Activated T-cell treated with anti-CD3 and anti-CD28 coated beads, Interleukin-2, amount 50 U/mL, for 4 hours (primary cell): ENCODE data around the gene CDH4. TPM values are rescaled to one million over a fixed set of nuclear protein-coding genes. Genes with fewer than 3 reads are reported as not detected.

Source experiments
- ATAC-seq, 2 donors: fragments of 200-7000 bp; cut with Tn5 transposase; one replicate each; pipeline ENCODE4 v1.10.0; 2021
- DNase-seq: peaks from one replicate; pipeline ENCODE4 v3.0.0-alpha.2; 2020
- H3K27me3 Mint-ChIP-seq: one replicate; pipeline ENCODE4 v1.8.0; 2021; ENCODE audit warnings: low read depth, mixed read lengths
- H3K36me3 Mint-ChIP-seq: one replicate; pipeline ENCODE4 v1.8.0; 2022; ENCODE audit warnings: mixed read lengths; ENCODE audit not compliant: insufficient read depth
- H3K4me1 Mint-ChIP-seq: one replicate; pipeline ENCODE4 v1.8.0; 2021; ENCODE audit warnings: low read depth, mixed read lengths
- H3K4me3 Mint-ChIP-seq: one replicate; pipeline ENCODE4 v1.8.0; 2021; ENCODE audit warnings: mild to moderate bottlenecking, moderate library complexity, mixed read lengths
- H3K9me3 Mint-ChIP-seq: one replicate; pipeline ENCODE4 v1.8.0; 2021; ENCODE audit warnings: mixed read lengths
- total RNA-seq, 3 donors: library from RNA; stranded (reverse); gene quantifications; one replicate each; pipeline ENCODE4 v1.2.1, GENCODE V29; 2021

CDH4 gene
- total RNA-seq, 3 donors from 2014 or later: 0.10 TPM; not detected in 2

GRCh38 chr20:61310954-61311353 lies 58.9 kb downstream of the CDH4 start:
- no peaks in the 10 kb centered on the region for H3K36me3 Mint-ChIP-seq
- no peaks in the 10 kb centered on the region for H3K27me3 Mint-ChIP-seq
- no peaks in the 10 kb centered on the region for H3K9me3 Mint-ChIP-seq
- no peak for DNase-seq
- H3K4me3 Mint-ChIP-seq: no peak overlapping the region
- ATAC-seq: no peak
- H3K4me1 Mint-ChIP-seq: no peaks in the 10 kb centered on the region

GRCh38 chr20:61311656-61312387 lies 59.8 kb downstream of the CDH4 start:
- H3K4me1 Mint-ChIP-seq: no peaks in the 10 kb centered on the region
- H3K4me3 Mint-ChIP-seq: no peak overlapping the region
- DNase-seq (no peak), ATAC-seq (no peak)
- H3K9me3 Mint-ChIP-seq: no peaks in the 10 kb centered on the region
- H3K27me3 Mint-ChIP-seq: no peaks in the 10 kb centered on the region
- H3K36me3 Mint-ChIP-seq: no peaks in the 10 kb centered on the region

GRCh38 chr20:61312925-61313324 lies 60.9 kb downstream of the CDH4 start:
- no peak for DNase-seq
- H3K9me3 Mint-ChIP-seq: no peaks in the 10 kb centered on the region

GRCh38 chr20:61313396-61313795 lies 61.3 kb downstream of the CDH4 start:
- Mint-ChIP-seq H3K4me1 (no peaks in the 10 kb centered on the region), H3K36me3 (no peaks in the 10 kb centered on the region), H3K27me3 (no peaks in the 10 kb centered on the region), H3K4me3 (no peak overlapping the region), H3K9me3 (no peaks in the 10 kb centered on the region)
- ATAC-seq (no peak), DNase-seq (no peak)

More at GRCh38 chr20:61312925-61313324, 60.9 kb downstream of the CDH4 start:
- Mint-ChIP-seq H3K27me3 (no peaks in the 10 kb centered on the region), H3K4me1 (no peaks in the 10 kb centered on the region), H3K36me3 (no peaks in the 10 kb centered on the region), H3K4me3 (no peak overlapping the region)
- ATAC-seq: no peak

GRCh38 chr20:61314326-61315010 lies 62.4 kb downstream of the CDH4 start:
- Mint-ChIP-seq H3K36me3 (no peaks in the 10 kb centered on the region), H3K4me1 (no peaks in the 10 kb centered on the region), H3K9me3 (no peaks in the 10 kb centered on the region), H3K4me3 (no peak overlapping the region), H3K27me3 (no peaks in the 10 kb centered on the region)
- ATAC-seq (no peak), DNase-seq (no peak)

- no peak for DNase-seq
- no peaks in the 10 kb centered on the region for H3K4me1 Mint-ChIP-seq
- no peaks in the 10 kb centered on the region for H3K36me3 Mint-ChIP-seq
- H3K27me3 Mint-ChIP-seq: no peaks in the 10 kb centered on the region
- ATAC-seq: no peak
- H3K9me3 Mint-ChIP-seq: no peaks in the 10 kb centered on the region
- H3K4me3 Mint-ChIP-seq: no peak overlapping the region
Measured at GRCh38 chr20:61315319-61315718, 63.3 kb downstream of the CDH4 start.

- H3K9me3 Mint-ChIP-seq: no peaks in the 10 kb centered on the region
- no peaks in the 10 kb centered on the region for H3K4me1 Mint-ChIP-seq
- no peaks in the 10 kb centered on the region for H3K36me3 Mint-ChIP-seq
- H3K4me3 Mint-ChIP-seq: no peak overlapping the region
- no peaks in the 10 kb centered on the region for H3K27me3 Mint-ChIP-seq
- DNase-seq: no peak
- no peak for ATAC-seq
Measured at GRCh38 chr20:61316346-61316745, 64.3 kb downstream of the CDH4 start.

GRCh38 chr20:61317966-61318530 lies 66.0 kb downstream of the CDH4 start:
- DNase-seq: no peak
- no peak overlapping the region for H3K4me3 Mint-ChIP-seq
- H3K36me3 Mint-ChIP-seq: no peaks in the 10 kb centered on the region
- H3K27me3 Mint-ChIP-seq: no peaks in the 10 kb centered on the region
- no peaks in the 10 kb centered on the region for H3K4me1 Mint-ChIP-seq
- ATAC-seq: no peak
- H3K9me3 Mint-ChIP-seq: no peaks in the 10 kb centered on the region

GRCh38 chr20:61320691-61321425 lies 68.8 kb downstream of the CDH4 start:
- Mint-ChIP-seq H3K4me1 (no peaks in the 10 kb centered on the region), H3K27me3 (no peaks in the 10 kb centered on the region), H3K4me3 (no peak overlapping the region), H3K36me3 (no peaks in the 10 kb centered on the region), H3K9me3 (no peaks in the 10 kb centered on the region)
- DNase-seq (no peak), ATAC-seq (no peak)

- no peak overlapping the region for H3K4me3 Mint-ChIP-seq
- H3K27me3 Mint-ChIP-seq: no peaks in the 10 kb centered on the region
- DNase-seq: no peak
- no peaks in the 10 kb centered on the region for H3K36me3 Mint-ChIP-seq
- no peaks in the 10 kb centered on the region for H3K4me1 Mint-ChIP-seq
- no peaks in the 10 kb centered on the region for H3K9me3 Mint-ChIP-seq
- ATAC-seq: no peak
Measured at GRCh38 chr20:61321481-61321880, 69.4 kb downstream of the CDH4 start.

GRCh38 chr20:61322151-61322865 lies 70.2 kb downstream of the CDH4 start:
- Mint-ChIP-seq H3K4me1 (no peaks in the 10 kb centered on the region), H3K36me3 (no peaks in the 10 kb centered on the region), H3K9me3 (no peaks in the 10 kb centered on the region), H3K4me3 (no peak overlapping the region), H3K27me3 (no peaks in the 10 kb centered on the region)
- no peak for DNase-seq
- no peak for ATAC-seq

- no peaks in the 10 kb centered on the region for H3K4me1 Mint-ChIP-seq
- DNase-seq (no peak), ATAC-seq (no peak)
- no peaks in the 10 kb centered on the region for H3K9me3 Mint-ChIP-seq
- H3K36me3 Mint-ChIP-seq: no peaks in the 10 kb centered on the region
- no peak overlapping the region for H3K4me3 Mint-ChIP-seq
- no peaks in the 10 kb centered on the region for H3K27me3 Mint-ChIP-seq
Measured at GRCh38 chr20:61324906-61325305, 72.8 kb downstream of the CDH4 start.

GRCh38 chr20:61325718-61326117 lies 73.7 kb downstream of the CDH4 start:
- ATAC-seq (no peak), DNase-seq (no peak)
- no peaks in the 10 kb centered on the region for H3K27me3 Mint-ChIP-seq
- no peaks in the 10 kb centered on the region for H3K9me3 Mint-ChIP-seq
- H3K36me3 Mint-ChIP-seq: no peaks in the 10 kb centered on the region
- H3K4me1 Mint-ChIP-seq: no peaks in the 10 kb centered on the region
- no peak overlapping the region for H3K4me3 Mint-ChIP-seq
